Nephron progenitor cell (in vitro differentiated cells): ENCODE measurements around the gene STN1.

Experiments
- DNase-seq: peaks from one replicate; pipeline ENCODE4 v3.0.0; 2021
- H3K27ac Mint-ChIP-seq: 2 replicates; pipeline ENCODE4 v1.8.0; 2021; ENCODE audit warnings: mild to moderate bottlenecking, moderate library complexity, mixed read lengths
- H3K27me3 Mint-ChIP-seq: 2 replicates; pipeline ENCODE4 v1.8.0; 2021; ENCODE audit warnings: mild to moderate bottlenecking, low read depth, mixed read lengths; ENCODE audit not compliant: poor library complexity
- H3K36me3 Mint-ChIP-seq: 2 replicates; pipeline ENCODE4 v1.8.0; 2021; ENCODE audit warnings: low read depth, mixed read lengths
- H3K4me1 Mint-ChIP-seq: 2 replicates; pipeline ENCODE4 v1.8.0; 2021; ENCODE audit warnings: mixed read lengths
- H3K4me3 Mint-ChIP-seq: 2 replicates; pipeline ENCODE4 v1.8.0; 2021; ENCODE audit warnings: mild to moderate bottlenecking, moderate library complexity, mixed read lengths
- H3K9me3 Mint-ChIP-seq: 2 replicates; pipeline ENCODE4 v1.8.0; 2021; ENCODE audit warnings: mild to moderate bottlenecking, moderate library complexity, mixed read lengths
- TF ChIP-seq, protein P1 (sequence below): fragments of 200-600 bp; sonication (generic); IDR thresholded peaks from 2 replicates; pipeline ENCODE4 v1.5.0; 2021; ENCODE audit warnings: antibody characterized with exemption

STN1 gene

DNA sequence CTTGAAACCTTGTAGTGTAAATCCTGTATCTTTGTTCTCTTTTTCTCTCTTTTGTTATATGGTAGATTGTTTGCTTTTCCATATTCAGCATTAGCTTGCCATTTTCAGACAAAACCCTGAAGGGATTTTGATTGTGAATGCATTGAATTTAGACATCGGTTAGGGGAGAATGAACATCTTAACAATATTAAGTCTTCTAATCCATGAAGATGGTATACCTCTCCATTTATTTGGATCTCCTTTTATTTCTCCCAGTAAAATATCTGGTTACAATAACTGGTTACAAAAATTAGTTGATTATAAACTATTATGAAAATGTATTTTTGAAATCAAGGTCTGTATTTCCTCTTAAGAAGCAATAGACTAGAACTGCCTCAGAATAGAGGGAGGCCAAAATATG, 36.6 kb upstream of the STN1 start:
- H3K36me3 Mint-ChIP-seq, result no peaks in the 10 kb centered on the region
- peaks cover 3% of the 10 kb centered on the region for H3K4me1 Mint-ChIP-seq
- H3K9me3 Mint-ChIP-seq, result peaks cover 6% of the 10 kb centered on the region
- no peak overlapping the region for H3K27ac Mint-ChIP-seq
- TF ChIP-seq, protein P1, sequence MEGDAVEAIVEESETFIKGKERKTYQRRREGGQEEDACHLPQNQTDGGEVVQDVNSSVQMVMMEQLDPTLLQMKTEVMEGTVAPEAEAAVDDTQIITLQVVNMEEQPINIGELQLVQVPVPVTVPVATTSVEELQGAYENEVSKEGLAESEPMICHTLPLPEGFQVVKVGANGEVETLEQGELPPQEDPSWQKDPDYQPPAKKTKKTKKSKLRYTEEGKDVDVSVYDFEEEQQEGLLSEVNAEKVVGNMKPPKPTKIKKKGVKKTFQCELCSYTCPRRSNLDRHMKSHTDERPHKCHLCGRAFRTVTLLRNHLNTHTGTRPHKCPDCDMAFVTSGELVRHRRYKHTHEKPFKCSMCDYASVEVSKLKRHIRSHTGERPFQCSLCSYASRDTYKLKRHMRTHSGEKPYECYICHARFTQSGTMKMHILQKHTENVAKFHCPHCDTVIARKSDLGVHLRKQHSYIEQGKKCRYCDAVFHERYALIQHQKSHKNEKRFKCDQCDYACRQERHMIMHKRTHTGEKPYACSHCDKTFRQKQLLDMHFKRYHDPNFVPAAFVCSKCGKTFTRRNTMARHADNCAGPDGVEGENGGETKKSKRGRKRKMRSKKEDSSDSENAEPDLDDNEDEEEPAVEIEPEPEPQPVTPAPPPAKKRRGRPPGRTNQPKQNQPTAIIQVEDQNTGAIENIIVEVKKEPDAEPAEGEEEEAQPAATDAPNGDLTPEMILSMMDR, result no peak
- no peak overlapping the region for H3K4me3 Mint-ChIP-seq
- DNase-seq, result no peak
- H3K27me3 Mint-ChIP-seq, result peaks cover 11% of the 10 kb centered on the region

DNA sequence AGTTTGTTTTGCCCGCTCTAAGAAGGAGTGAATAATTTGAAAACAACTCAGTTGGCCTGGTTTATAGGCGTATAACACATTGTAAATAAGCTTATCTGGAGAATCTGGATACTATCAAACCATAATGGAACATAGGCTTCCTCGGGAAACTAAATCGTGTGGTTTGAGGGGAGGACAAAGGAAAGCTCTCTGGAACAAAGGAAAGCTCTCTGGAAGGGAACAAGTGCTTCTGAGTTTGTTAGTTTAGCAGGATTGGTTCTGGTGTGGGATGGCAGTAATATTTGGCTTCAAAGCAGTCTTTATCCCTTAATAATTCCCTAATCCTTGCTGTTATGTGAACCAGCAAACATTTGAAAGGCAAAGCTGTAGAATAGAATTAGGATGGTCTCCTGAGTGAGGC, 34.0 kb upstream of the STN1 start:
- Mint-ChIP-seq H3K4me3 (no peak overlapping the region), H3K9me3 (peaks cover 6% of the 10 kb centered on the region), H3K36me3 (no peaks in the 10 kb centered on the region), H3K27ac (no peak overlapping the region), H3K27me3 (peaks cover 11% of the 10 kb centered on the region), H3K4me1 (peaks cover 7% of the 10 kb centered on the region)
- DNase-seq, result no peak
- TF ChIP-seq, protein P1, result no peak

DNA sequence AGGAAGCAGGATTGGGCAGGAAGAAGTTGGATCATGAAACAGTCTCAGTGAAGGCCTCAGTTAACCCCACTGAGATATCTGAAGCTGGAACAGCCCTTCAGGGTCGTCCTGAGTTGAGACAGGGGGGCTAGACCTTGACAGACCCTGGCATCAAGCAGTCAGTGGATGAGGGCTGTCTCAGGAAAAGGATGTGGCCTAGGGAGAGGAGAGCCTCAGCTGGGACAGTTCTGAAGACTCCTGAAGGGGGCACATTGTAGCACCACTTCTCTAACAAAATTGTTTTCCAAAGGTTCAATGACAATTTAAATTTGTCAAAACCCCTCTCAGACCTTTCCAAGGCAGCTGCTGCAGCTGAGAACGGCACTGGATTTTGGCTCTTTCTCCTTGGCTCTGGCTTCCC, 33.2 kb upstream of the STN1 start:
- Mint-ChIP-seq H3K36me3 (no peaks in the 10 kb centered on the region), H3K4me3 (no peak overlapping the region), H3K9me3 (peaks cover 6% of the 10 kb centered on the region), H3K27ac (no peak overlapping the region), H3K27me3 (peaks cover 11% of the 10 kb centered on the region), H3K4me1 (peaks cover 7% of the 10 kb centered on the region)
- no peak for DNase-seq
- TF ChIP-seq, protein P1, result no peak

DNA sequence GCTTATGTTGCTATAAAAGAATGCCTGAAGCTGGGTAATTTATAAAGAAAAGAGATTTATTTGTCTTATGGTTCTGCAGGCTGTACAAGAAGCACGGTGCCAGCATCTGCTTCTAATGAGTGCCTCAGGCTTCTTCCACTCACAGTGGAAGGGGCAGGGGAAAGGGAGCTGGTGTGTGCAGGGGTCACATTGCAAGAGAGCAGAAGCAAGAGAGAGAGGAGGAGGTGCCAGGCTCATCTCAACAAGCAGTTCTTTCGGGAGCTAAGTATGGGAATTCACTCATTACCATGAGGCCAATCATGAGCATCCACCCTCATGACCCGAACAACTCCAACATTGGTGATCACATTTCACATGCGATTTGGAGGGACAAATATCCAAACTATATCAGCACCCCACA, 31.7 kb upstream of the STN1 start:
- Mint-ChIP-seq H3K4me3 (no peak overlapping the region), H3K4me1 (peaks cover 7% of the 10 kb centered on the region), H3K9me3 (peaks cover 6% of the 10 kb centered on the region), H3K27ac (no peak overlapping the region), H3K36me3 (no peaks in the 10 kb centered on the region), H3K27me3 (peaks cover 7% of the 10 kb centered on the region)
- DNase-seq, result no peak
- TF ChIP-seq, protein P1, result no peak

DNA sequence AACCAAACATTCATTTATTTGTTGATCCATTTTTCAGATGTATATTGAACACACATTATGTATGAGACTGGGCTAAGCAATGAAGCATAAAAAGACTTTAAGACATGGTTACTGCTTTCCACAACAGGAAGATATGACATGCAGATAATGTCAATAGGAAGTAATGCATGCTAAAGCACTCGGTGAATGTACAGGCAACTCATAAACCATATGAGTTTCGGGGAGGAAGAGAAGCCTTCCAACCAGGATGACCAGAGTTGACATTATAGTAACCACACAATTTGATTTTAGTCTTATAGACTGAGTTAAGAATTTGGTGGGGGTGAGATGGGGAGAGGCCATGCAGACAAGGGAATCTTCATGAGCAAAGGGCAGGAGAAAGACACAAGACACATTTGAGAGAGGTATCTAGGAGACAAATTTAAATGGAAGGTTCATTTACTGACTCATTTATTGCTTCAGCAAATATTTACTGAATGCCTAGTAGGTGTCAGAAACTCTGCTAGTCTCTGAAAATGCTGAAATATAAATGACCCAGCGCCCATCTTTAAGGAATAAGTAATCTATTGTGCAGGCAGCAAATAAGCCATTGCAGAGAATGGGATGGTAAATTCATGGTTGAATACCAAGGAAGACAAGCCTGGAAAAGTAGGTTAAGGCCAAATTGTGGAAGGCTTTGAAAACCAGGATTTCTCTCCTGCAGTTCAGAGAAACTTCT, 30.0 kb upstream of the STN1 start:
- no peaks in the 10 kb centered on the region for H3K9me3 Mint-ChIP-seq
- H3K27me3 Mint-ChIP-seq, result peaks cover 7% of the 10 kb centered on the region
- DNase-seq, result no peak
- H3K27ac Mint-ChIP-seq, result no peak overlapping the region
- H3K36me3 Mint-ChIP-seq, result no peaks in the 10 kb centered on the region
- TF ChIP-seq, protein P1, result no peak
- no peak overlapping the region for H3K4me3 Mint-ChIP-seq
- peaks cover 7% of the 10 kb centered on the region for H3K4me1 Mint-ChIP-seq

DNA sequence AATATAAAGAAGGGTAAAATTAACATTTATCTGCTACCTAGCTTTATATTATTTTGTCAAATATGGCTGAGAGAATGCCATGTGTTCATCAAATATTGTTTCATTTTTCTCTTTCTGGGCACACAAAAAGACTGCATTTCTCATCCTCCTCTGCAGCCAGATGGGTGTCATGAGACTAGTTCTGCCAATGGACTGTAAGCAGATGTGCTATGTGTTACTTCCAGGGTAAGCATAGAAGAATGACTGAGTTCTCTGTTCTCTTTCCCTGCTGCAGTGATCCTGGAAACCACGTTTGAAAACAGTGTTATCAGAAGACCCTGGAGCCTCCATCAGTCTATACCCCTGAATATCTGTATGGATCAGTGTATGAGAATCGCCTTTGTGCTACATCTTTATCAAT, 24.9 kb upstream of the STN1 start:
- Mint-ChIP-seq H3K4me1 (no peaks in the 10 kb centered on the region), H3K36me3 (no peaks in the 10 kb centered on the region), H3K4me3 (no peak overlapping the region), H3K27me3 (peaks cover 5% of the 10 kb centered on the region), H3K9me3 (no peaks in the 10 kb centered on the region), H3K27ac (no peak overlapping the region)
- DNase-seq, result no peak
- TF ChIP-seq, protein P1, result no peak
